ENCODE results near the gene GRIN3A.
"Not testable (repeated sequence)": the region's sequence is repeated elsewhere in the genome, so short reads cannot be mapped to it uniquely, and the experiment has no call there.

GRIN3A gene

DNA sequence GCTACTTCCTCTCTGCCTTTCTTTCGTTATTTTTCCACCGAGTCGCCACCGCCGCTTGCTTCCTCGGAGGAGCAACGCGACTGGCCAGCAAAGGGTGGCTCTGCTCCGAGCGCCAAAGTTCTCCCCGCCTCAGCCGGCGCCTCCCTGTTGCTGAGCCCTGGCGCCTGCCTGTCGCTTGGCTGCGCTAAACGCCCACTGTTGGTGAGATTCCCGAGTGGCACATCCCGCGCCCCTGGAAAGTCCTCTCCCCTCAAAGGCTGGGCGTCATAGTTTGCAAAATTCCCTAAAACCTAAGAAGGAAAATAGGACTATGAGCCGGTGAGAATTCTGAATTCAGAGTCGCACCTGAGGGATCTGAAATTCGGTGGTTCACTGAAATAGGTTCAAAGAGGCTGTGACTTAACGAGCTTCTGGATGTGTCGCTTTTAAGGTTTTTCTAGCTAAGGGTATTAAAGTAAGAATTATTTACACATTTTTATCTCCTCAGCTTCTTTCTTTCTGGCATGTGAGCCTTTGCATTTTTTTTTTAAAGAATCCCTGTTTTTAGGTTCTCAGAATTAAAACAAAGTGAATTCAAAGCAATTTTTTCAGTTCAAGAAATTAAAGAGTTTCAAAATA, at the start of gene GRIN3A:
Gene GRIN3A (minus strand): TSS at position 82 of the 618 bp plus-strand sequence. CDS start 668 bp downstream, outside the sequence.
- DNase-seq, result no peak

DNA sequence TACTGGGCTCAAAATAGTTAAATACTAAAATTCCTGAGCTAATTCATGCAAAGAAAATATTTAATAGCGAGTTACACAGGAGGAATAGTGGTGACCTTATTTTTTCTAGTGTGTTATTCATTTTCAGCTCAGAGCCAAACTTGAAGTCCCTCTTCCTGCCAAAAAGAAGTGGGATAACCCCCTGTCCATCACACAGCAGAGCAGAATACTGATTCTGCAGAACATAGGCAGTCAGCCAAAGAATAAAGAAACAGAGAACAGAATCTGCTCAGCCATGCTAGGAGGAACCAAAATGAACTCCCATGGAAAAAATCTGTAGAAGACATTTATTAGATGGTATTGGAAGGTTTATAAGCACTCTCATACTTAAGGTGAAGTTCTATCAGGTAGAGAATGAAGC, 49.4 kb upstream of the GRIN3A start:
- DNase-seq, result no peak

DNA sequence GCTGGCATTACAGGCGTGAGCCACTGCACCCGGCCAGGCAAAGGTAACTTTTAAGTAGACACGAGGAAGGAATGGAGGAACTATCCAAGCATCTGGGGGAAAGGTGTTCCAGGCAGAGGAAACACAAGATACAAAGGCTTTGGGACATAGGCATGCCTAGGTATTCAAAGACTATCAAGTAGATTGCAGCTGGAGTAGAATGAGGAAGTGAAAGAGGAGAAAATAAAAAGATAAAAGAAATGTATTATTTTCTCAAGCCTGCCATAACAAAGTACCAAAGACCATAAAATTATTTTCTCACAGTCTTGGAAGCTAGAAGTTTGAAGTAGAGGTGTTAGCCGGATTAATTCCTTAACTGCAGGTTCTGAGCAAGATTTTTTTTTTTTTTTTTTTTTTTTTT, 39.9 kb upstream of the GRIN3A start:
- no peak for DNase-seq

DNA sequence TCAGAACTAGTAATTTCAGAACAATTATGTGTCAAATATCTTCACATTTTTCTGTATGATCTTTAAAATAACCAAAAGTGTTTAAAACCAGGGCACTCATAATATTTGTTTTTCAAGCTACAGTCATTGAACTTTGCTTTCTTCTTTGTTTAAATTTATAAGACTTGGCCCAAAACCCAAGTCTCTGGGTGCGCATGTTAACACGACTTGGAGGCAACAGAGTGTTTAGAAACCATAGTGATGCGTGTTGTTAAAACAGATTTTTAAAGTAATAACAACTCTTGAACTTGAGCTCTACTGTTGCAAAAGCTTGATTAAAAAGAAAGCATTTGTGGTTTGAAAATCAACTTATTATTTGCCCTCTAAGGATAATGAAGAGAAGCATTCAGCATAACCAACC, 26.0 kb upstream of the GRIN3A start:
- no peak for DNase-seq

DNA sequence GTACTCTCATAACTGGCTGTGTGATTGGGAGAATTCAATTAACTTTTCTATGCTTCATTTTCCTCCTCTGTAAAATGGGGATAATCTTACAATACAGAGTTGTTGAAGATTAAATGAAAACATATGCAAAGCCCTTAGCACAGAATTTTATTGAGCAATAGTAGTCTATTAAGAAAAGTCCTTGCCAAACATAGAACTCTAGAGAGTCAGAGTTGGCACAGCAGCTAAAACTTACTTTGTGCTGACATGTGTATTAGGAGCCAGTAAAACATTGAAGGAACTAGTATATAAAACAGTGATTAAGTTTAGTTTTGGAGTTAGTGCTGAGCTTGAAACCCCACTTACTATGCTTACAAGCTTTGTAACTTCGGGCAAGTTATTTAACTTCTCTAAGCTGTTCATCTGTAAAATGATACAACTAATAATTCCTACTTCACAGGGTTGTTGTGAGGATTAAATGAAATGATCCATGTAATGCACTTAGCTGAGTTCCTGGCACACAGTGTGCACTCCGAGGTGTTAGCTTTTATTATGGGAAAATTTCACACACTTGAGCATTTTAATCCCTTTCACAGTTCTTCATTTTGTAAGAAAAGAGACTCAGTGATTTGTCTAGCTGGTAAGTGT, 20.0 kb upstream of the GRIN3A start:
- DNase-seq, result no peak

DNA sequence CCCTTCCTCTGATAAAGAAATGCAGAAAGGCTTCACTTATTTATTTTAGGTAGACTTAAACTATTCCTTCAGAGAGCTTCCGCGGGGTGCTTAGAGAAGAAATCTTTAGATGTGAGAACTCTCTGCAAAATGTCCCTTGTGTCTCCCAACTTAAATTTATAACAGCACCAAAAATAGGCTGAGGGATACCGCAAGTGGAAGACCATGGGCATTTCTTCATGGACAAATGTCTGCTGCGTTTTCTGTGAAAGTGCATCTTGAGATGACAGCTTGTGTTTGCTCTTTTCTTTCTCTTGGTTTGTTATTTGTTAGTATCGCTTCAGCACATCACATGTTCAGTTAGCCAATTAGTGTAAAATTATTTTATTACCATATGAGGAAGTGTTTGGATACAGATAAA, 15.3 kb upstream of the GRIN3A start:
- no peak for DNase-seq

DNA sequence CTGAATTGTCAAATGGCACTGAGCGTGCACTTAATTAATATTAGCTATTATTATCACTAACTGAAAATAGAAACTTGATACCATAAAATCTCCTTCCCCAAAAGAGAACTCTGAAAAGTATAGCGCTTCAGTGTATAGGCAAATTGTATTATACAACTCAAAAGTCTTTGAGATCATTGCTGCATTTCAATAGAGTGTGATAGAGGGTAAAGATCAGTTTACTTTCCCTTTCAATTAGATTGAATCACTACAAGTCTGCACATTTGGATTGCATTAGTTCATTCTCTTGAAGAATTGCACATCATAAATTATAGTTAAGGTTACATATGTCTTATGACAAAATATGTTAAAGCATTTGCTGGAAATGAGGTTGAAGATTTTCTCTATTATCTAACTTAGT, 13.4 kb upstream of the GRIN3A start:
- DNase-seq, result no peak

DNA sequence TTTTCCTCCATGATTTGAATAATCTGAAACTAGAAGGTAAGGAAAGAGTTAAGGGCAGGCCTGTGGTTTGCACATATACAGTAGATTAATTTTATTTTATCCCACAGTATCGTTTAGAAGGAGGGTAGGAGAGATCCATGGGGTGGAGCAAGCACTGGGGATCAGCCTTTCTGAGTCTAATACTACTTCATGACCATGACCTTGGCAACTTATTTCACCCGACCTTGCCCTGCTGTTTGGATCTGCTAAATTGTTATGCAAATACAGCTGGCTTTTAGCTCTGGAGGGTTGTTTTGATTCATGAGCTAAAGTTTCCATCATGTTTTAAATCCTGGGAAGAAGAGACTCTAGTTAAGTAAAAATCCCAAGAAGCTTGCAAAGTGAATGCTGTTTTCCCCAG, 864 bp upstream of the GRIN3A start:
- no peak for DNase-seq

DNA sequence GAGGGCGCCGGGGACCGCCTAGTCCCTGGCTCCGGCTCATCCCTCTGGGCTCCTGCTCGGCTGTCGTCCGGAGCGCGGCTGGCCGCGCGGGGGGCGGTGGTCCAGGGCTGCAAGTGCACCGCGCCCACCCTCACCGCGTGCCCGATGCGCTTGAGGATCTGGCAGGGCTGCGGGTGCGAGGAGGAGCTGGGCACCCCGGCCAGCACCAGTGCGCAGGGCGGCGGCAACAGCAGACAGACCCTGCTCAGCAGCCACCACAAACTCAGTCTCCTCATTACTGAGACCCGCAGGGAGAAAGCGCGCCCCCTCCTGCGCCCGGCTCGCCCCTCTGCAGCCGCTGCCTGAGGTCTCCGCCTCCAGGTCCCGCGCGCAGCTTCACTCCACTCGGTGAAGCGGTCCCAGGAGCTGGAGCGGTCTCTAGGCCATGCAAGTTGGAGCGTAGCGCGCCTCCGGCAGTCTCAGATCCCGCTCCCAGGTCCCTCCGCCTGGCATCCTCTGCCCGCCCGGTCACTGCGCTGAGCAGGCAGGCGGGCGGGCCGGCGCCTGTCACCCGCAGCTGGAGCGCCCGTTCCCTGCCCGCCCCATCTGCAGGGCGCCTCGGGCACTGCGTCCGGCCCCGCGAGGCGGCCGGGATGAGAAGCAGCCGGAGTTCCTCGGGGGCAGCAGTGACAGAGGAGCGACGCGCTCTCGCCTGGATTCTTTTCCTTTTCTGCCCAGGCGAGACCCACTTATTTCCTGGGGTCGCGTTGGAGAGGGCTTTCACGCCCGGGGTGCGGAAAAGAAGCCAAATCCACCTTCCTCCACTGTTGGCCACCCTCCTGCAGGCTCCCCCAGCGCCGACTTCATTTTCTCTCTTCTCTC, 512 bp downstream of the GRIN3A start:
- DNase-seq, result no peak

DNA sequence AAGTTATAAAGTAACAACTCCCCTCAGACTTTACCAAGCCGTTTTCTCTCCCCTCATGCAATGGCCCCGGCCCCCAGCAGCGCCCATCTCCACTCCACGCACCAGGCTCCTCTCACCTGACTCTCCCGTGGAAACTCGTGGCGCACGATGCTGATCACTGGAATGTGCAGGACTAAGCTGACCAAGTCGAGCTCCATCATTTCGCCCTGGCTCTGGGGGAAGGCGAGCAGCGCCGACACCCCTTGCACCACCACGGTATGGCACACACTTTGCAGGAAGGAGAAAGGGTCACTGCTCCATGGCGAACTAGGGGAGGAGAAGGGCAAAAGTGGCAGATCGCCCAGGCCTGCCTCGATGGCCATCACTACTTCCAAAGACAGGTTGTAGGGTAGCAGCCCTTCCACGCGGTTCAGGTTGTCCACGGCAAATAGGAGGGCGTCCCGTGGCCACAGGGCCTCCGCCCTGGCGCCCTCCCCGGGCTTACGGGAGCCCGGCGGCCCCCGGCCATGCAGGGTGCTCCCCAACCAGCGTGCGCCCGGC, 1.2 kb downstream of the GRIN3A start:
- no peak for DNase-seq

DNA sequence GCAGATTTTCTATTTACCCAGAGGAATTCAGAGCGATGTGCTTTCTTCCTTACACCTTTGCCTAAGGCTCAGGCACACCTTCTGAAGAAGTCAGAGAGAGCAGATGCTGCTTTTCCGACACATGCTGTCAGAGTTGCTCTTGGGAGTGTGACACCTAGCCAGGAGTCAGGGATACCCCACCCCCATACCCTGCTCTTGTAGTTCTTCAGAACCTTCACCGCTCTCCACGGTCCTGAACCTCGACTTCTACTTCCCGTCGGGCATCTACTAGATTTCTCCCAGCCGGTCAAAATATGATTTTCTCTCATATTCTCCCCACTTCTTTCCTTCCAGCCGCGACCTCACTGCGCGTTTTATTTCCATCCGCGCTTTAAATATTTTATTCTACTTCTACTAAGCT, 1.7 kb downstream of the GRIN3A start:
- DNase-seq, result no peak

DNA sequence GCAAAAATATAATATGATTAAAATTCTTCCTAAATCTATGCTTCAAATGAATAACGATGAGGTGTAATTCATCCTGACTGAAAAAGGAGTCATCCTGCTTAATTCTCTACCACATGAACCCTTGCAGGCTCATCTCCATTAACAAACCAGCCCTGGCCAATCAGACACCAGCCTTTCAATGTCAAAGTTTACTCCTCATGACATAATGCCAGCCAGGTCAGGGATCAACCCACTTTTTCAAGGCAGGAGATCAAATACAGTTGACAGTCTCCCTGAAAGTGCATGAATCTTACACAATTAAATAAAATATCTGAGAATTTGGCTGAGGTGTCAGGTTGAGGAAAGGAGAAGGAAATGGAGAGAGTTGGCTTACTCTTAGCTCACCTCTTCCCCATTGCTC, 7.0 kb downstream of the GRIN3A start:
- no peak for DNase-seq

DNA sequence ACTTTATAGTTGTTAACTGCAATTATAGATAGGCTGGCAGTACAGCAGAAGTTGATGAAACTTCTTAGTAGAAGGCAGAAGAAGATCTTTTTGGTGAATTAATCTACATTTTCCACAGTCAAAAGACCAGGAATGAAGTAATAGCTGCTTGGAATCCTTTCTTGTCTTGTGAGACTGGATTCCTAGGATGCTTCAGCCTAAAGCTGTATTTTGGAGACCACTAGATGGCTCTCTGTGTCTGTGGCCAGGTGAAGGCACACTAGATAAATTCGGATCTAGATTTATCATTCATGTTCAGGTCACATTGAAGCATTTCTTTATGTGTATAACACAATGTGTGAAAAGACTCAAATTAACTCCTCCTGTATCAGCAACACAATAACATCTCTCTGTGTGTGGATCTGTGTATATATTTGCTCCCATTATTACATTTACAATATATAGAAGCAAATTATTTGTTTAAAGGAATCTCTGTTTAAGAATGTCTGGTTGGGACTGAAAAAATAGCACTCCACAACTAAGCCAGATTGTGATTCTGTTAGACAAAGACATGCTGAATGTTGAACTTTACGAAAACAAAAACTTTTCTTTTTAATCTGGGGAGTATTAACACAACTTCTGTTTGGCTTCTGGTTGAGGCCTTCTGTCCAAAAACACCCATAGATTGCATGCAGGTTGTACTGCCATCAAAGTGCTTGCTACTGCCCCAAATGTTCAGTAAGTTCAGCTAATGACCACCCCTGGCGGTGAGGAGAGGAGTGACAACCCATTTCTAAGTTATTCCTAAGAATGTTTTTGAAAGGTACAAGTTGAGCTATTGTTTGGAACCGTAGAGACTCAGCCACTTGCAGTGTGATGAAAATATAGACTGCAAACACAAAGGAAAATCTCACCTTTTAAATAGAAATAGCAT, 10.6 kb downstream of the GRIN3A start:
- DNase-seq, result no peak

DNA sequence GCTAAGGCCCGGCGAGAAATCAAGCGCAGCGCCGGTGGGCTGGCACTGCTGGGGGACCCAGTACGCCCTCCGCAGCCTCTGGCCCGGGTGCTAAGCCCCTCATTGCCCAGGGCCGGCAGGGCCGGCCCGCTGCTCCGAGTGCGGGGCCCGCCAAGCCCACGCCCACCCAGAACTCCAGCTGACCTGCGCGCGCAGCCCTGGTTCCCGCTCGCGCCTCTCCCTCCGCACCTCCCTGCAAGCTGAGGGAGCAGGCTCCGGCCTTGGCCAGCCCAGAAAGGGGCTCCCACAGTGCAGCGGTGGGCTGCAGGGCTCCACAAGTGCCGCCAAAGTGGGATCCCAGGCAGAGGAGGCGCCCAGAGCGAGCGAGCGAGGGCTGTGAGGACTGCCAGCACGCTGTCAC, 14.2 kb downstream of the GRIN3A start:
- not testable (repeated sequence) for DNase-seq

DNA sequence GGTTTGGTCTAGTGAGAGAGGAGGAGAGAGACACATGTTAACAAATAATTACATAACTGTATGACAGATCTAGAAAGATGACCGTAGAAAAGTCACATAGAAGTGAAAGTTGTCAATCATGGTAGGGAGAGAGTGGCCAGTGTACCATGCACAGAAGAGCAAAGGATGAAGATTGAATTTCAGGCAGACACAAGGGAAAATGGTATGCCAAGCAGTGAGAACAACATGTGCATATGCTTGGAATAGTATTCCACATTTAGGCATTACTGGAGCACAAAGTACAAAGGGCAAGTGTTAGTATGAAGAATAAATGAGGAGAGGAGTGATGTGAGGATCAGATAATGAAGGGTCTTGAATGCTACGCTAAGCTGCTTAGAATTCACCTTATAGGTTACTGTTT, 20.3 kb downstream of the GRIN3A start:
- DNase-seq, result no peak

DNA sequence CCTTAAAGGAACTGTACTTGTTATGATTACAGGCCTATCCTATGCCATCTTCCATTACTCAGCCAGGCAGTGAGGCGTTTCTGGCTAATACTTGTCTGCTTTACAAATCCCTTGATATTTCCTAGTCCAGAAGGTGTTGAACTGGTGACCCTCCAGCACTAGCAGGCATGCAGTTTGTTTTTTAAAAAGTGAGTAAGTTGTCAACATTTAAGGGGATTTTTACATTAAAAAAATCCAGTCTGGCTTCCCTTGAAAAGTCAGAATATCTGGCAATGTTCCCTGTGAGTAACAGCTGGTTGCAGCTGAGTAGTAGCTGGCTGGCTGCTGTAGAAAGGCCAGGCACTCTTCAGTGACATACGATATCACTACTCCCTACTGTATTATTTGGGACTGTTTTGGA, 21.8 kb downstream of the GRIN3A start:
- no peak for DNase-seq

DNA sequence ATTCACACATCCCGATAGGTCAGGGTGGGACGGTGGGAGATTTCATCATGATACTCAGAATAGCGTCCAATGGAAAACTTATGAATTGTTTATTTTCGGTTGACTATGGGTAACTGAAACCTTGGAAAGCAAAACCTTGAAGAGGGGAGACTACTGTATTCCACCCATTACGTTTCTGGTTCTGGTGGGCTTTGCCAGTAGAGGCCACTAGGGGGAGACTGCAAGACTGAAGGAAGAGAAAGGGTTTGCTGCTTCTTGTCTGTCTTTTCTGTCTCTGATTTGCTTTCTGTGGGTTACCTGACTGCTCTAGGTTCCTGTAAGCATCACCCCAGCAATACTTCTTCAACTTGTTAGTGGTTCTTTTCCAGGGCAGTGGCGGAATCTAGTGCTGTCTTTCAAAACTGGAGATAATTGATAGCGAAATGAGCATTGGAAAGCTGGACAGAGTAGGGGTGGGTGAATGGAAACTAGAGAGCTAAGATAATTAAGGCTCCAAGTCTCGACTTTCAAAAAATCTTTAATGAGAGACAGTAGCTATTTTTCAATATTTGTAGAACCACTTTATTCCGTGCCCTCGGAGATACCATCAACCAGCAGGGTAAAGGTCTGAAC, 27.0 kb downstream of the GRIN3A start:
- no peak for DNase-seq

DNA sequence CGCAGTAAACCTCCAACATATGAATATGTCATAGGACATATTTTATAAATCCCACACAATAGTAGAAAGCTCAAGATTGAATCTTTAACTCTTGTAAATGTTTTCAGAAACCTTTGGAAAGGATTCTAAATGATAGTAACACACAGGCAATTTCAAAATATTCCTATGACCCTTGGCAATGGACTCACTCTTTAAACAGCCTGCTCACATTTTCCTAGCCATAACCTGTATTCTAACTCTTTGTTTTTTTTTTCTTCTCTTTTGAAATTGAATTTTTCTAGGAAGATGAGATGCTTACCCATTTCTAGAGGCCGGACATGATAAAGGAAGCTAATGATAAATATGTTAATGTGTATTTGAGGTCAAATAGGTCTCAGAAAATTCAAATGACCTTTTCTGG, 29.6 kb downstream of the GRIN3A start:
- DNase-seq, result no peak

DNA sequence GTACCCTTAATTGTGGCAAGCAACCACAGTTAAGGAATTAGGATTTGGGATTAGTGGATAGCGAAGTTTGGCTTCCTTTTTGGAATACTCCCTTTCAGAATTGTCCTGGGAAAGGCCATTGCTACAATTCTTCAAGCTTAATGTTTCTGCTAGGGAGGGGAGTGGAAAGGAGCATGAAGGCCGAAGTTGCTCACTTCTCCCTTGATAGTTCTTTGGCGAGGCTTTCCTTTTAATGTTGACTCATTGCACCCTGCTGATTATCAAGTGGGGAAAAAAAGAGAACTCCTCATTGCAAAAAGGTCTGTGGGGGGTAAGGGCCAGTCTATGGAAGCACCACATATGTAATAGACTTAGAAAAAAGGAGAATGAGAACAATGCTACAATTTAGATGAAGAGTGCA, 30.7 kb downstream of the GRIN3A start:
- DNase-seq, result no peak

DNA sequence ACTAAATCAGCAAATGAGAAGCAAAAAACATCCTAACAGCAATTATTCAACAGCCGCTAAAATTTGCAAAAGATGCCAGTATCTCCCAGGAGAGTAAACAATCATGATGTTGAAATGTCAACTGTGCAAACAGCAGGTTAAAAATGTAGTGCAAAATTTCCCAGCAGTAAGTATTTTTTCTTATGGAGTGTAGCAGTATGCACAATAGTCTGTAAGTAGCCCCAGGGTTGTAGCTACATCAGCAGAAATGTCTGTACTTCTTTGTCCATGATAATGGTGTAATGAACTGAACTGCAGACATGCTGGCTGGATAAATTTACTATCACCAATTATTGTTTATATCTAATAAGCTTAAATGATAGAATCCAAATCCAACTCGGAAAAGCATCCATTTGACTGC, 31.4 kb downstream of the GRIN3A start:
- no peak for DNase-seq

DNA sequence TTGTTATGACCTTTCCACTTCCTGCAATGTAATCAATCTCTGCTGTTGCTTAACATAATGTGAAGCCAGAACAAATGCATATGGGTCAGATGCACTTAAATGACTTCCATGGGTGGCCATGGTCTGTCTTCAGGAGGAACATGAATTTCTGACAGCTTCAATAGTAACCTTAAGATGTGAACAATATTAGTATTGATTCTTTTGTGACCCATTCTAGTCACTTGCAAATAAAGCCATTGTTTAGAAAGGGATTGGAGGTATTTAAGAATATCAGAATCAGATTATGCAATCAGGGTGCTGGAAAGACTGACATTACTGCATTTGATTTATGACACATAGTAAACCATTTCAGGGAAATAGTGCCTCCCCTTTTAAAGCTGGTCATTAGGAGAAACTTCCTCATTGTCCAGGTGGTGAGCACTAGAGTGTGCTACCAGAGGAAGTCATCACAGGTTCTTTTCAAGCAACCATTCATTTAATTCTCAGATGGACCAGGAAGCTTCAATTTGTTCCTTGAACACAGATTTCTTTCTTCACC, 32.1 kb downstream of the GRIN3A start:
- DNase-seq, result no peak

DNA sequence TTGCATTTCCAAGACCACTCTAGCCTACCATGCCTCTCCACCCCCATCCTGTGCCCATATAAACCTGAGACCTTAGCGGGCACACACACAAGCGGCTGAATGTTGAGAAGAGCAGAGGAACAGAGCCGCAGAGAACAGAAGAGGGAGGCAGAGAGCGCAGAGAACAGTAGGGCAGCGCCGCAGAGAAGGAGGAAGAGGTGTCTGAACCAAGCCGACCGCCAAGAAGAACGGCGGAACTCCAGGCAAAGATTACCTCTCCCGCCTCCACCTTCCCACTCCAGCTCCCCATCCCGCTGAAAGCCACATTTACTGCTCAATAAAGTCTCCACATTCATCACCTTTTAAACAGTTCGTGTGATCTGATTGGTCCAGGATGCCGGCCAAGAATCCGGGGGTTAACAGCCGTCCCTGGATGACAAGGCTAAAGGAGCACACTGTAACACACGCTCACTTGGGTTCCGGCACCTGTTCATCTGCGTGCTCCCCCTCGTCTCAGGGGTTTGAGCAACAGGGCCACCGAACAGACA, 33.2 kb downstream of the GRIN3A start:
- DNase-seq, result no peak

Data from NCI-H1417 treated with DMSO at 0.1 percent for 48 hours (cell line).